Omental fat pad (tissue), 4 donors: ENCODE data around the gene BOD1L1. TPM values are rescaled to one million over a fixed set of nuclear protein-coding genes. Genes with fewer than 3 reads are reported as not detected.

ENCODE experiments used
- ATAC-seq: fragments of 150-250 bp; one replicate; pipeline ENCODE4 v1.9.1; 2016; ENCODE audit warnings: mild to moderate bottlenecking, moderate library complexity; ENCODE audit not compliant: low FRiP score
- DNase-seq: peaks from one replicate; pipeline ENCODE4 v3.0.0-alpha.2; 2019; ENCODE audit warnings: low spot score
- total RNA-seq, 4 donors: library from RNA; depleted of rRNA; stranded (reverse); fragments of >200 nt; gene quantifications; one replicate each; pipeline ENCODE4 v1.1.0, GENCODE V29; 2016
- TF ChIP-seq, protein P1 (sequence below), 3 donors: fragments of 450-650 bp; IDR thresholded peaks; one replicate each; pipeline ENCODE4 v1.5.1; 2016 to 2017; ENCODE audit warnings: antibody characterized with exemption in 3 of 3, mild to moderate bottlenecking in 3 of 3, moderate library complexity in 2 of 3

Gene BOD1L1
- total RNA-seq, 4 donors from 2014 or later = 34.2 to 65.9 (median 36.7) TPM

DNA sequence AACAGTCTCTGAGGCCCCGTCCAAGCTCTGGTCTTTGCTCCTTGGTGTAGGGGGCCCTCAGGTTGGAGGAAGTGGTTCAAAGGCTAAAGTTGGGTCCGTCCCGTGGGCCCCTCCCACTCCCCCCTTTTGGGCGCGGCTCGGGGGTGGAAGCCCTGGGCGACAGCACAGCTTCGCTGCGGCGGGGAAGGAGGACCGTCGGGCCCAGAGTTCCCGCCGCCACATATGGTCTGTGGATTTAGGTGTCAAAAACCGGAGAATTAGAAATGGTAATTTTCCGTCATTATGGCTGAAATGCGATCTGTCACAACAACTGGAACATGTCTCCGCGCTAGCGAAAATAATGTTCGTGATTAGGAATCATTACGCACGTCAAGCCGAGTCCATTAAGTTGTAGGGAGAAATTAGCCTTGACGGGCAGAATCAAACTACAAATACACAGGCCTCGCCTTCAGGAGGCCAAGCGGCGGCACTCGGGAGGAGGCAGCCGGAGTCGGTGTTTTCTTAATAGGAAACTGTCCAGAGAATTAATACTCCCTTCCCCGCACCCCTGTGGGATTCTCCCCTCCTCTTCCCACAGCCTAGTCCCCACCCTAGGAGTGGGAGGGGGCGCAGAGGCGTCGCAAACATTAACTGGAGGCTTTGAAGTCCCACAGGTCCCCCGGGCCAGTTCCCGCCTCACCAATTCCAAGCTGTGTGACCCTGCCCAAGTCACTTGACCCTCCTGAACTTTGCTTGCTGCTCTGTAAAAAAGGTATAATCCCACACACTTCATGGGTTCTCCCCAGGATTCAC lies 98.2 kb downstream of the BOD1L1 start:
- TF ChIP-seq, protein P1, sequence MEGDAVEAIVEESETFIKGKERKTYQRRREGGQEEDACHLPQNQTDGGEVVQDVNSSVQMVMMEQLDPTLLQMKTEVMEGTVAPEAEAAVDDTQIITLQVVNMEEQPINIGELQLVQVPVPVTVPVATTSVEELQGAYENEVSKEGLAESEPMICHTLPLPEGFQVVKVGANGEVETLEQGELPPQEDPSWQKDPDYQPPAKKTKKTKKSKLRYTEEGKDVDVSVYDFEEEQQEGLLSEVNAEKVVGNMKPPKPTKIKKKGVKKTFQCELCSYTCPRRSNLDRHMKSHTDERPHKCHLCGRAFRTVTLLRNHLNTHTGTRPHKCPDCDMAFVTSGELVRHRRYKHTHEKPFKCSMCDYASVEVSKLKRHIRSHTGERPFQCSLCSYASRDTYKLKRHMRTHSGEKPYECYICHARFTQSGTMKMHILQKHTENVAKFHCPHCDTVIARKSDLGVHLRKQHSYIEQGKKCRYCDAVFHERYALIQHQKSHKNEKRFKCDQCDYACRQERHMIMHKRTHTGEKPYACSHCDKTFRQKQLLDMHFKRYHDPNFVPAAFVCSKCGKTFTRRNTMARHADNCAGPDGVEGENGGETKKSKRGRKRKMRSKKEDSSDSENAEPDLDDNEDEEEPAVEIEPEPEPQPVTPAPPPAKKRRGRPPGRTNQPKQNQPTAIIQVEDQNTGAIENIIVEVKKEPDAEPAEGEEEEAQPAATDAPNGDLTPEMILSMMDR (IDR thresholded peaks at IDR 0.05) = no peak
- ATAC-seq = no peak
- no peak for DNase-seq

DNA sequence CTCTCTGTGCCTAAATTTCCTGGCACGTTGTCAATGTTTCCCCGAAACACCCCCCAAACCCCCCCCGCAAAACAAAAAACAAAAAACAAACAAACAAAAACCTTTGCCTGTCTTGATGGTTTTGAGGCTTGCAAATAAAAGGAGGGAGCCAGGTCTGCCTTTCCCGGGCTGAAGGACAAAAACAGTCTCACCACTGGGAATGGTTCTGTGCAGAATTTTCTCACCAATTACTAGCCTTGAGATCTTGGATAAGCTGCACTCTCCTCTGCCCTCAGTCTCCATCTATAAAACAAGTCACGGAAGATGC lies 98.8 kb downstream of the BOD1L1 start:
- ATAC-seq = no peak
- DNase-seq = no peak

DNA sequence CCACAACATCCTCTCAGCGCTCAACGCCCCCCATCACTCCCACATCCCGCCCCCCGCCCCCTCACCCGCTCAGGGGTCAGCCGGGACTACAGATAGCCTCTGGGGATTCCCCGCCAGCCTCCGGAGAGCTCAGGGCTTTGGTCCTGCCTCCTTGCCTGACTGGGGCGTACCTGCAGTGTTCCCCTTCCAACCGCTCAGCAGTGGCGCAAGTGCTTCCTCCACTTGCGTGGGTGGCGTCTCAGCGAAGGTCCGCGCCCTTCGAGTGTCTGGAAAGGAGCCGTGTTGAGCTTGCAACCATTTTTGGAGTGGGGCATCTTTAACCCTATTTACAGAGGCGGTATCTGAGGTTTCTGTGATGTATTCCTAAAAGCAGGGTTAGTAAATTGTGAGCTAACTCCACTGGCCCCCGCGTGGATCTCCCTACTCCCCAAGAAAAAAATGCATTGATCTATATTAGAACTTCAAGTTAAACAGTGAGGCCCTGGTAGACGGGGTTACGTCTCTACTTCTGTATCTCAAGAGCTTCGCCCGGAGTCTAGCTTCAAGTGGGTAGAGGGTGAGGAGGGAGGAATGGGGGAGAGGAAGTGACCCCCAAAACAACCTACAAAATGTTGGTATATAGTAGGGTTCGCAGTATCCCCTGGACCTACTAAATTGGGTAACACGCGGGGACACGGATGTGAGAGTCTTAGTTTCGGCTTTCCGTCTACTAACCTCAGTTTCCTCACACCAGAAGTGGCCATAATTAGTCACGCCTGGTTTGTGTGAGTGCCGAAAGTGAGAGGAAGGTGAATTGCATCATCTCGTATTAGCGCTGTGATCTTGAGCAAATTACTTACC lies 99.3 kb downstream of the BOD1L1 start:
- TF ChIP-seq, protein P1 (IDR thresholded peaks at IDR 0.05) = no peak
- no peak for DNase-seq
- no peak for ATAC-seq

More for the DNA sequence above, 98.8 kb downstream of the BOD1L1 start:
- TF ChIP-seq, protein P1 (IDR thresholded peaks at IDR 0.05) = no peak

DNA sequence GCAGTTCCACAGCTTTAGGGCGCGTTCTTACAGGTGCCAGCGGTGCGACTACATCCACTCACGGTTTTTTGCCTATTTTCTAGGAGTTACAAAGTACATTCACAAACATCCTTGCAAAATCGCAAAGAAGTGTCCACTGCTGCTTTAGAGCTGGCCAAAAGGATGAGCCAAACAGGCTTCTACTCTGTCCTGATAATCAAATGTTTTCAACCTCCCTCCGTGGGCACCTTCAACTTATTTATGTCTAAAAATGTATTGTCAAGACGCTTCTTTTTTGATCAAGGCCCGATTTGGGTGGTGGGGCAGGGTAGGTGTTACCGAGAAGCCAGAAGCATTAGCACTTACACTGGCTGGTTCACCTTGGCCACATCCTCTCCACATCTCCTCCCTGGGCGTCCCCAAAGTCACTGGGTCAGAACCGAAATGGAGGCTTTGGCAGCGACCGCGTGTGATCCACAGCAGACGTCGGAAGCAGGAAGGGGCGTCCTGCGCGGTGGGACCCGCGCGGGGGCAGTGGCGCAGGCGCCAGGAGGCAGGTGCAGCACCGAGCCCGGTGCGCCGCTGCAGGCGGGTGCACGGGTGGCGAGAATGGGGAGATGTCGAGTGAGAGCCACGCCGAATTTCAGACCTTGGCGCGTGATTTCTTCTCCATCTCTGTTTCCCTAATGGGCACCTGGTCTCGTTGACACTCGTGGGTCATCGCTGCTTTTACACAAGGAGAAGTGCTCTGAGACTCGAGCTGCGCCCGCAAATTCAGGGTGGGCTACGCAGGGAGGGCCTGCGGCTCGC lies 100.1 kb downstream of the BOD1L1 start:
- DNase-seq = no peak
- ATAC-seq = no peak
- TF ChIP-seq, protein P1 (IDR thresholded peaks at IDR 0.05) = no peak

GRCh38 chr4:13526658-13527057 lies 100.9 kb downstream of the BOD1L1 start:
- TF ChIP-seq, protein P1 (IDR thresholded peaks at IDR 0.05) = no peak
- ATAC-seq (no peak), DNase-seq (no peak)

GRCh38 chr4:13525606-13526281 lies 101.8 kb downstream of the BOD1L1 start:
- TF ChIP-seq, protein P1 (IDR thresholded peaks at IDR 0.05) = no peak
- DNase-seq (no peak), ATAC-seq (no peak)
